Osteoblast (primary cell): ENCODE results near the gene TRPM1. TPM values are rescaled to one million over a fixed set of nuclear protein-coding genes. Genes with fewer than 3 reads are reported as not detected.

ENCODE experiments used
- DNase-seq: peaks from one replicate; pipeline ENCODE4 v3.0.0; 2011; ENCODE audit warnings: low spot score, mixed read lengths; ENCODE audit not compliant: insufficient read length; ENCODE audit errors: missing footprints
- H2AFZ ChIP-seq: 2 replicates; pipeline ENCODE4 v1.6.0; 2011; ENCODE audit warnings: mild to moderate bottlenecking, low read length
- H3K27ac ChIP-seq: 2 replicates; pipeline ENCODE4 v1.5.1; 2011; ENCODE audit warnings: mild to moderate bottlenecking, low read depth, low read length, moderate library complexity
- H3K27me3 ChIP-seq: 2 replicates; pipeline ENCODE4 v1.6.0; 2012; ENCODE audit warnings: mild to moderate bottlenecking, control low read depth, inconsistent platforms, low read length, moderate library complexity; ENCODE audit not compliant: insufficient read depth
- H3K36me3 ChIP-seq: 2 replicates; pipeline ENCODE4 v1.5.1; 2011; ENCODE audit warnings: mild to moderate bottlenecking, low read length, control low read depth, moderate library complexity; ENCODE audit not compliant: insufficient read depth
- H3K4me1 ChIP-seq: 2 replicates; pipeline ENCODE4 v1.5.1; 2011; ENCODE audit warnings: mild to moderate bottlenecking, low read length, control low read depth, moderate library complexity; ENCODE audit not compliant: insufficient read depth
- H3K4me2 ChIP-seq: 2 replicates; pipeline ENCODE4 v1.6.0; 2011; ENCODE audit warnings: mild to moderate bottlenecking, low read length; ENCODE audit not compliant: insufficient read depth
- H3K4me3 ChIP-seq: fragments of 200-600 bp; sonication (generic); 3 replicates; pipeline ENCODE4 v1.5.1; 2012; ENCODE audit warnings: mild to moderate bottlenecking, low read length, inconsistent platforms; ENCODE audit not compliant: insufficient read depth
- H3K79me2 ChIP-seq: 2 replicates; pipeline ENCODE4 v1.6.0; 2012; ENCODE audit warnings: mild to moderate bottlenecking, low read length, control low read depth, inconsistent platforms; ENCODE audit not compliant: insufficient read depth
- H3K9me3 ChIP-seq: 2 replicates; pipeline ENCODE4 v1.5.1; 2011; ENCODE audit warnings: low read depth, low read length, control low read depth
- H4K20me1 ChIP-seq: 2 replicates; pipeline ENCODE4 v1.6.0; 2012; ENCODE audit warnings: mild to moderate bottlenecking, low read length, control low read depth; ENCODE audit not compliant: insufficient read depth
- CTCF ChIP-seq: IDR thresholded peaks from 2 replicates; pipeline ENCODE4 v1.5.1; 2011; ENCODE audit warnings: mild to moderate bottlenecking, low read depth, low read length, moderate library complexity; ENCODE audit errors: extremely low read depth
- total RNA-seq: library from RNA; depleted of rRNA; stranded (reverse); fragments of >200 nt; gene quantifications from 2 replicates; pipeline ENCODE4 v1.2.3, GENCODE V29; 2012

TRPM1 gene
- total RNA-seq, 1 donor, result under 0.01 TPM

- H2AFZ ChIP-seq, result no peak overlapping the region
- no peak overlapping the region for H3K27ac ChIP-seq
- no peaks in the 10 kb centered on the region for H3K79me2 ChIP-seq
- H3K4me3 ChIP-seq, result no peak overlapping the region
- DNase-seq, result no peak
- H3K4me1 ChIP-seq, result no peaks in the 10 kb centered on the region
- H3K36me3 ChIP-seq, result no peaks in the 10 kb centered on the region
- H3K4me2 ChIP-seq, result no peak overlapping the region
- H3K27me3 ChIP-seq, result peaks cover 3% of the 10 kb centered on the region
- no peak for TF ChIP-seq CTCF
- H3K9me3 ChIP-seq, result peaks cover 2% of the 10 kb centered on the region
- H4K20me1 ChIP-seq, result no peaks in the 10 kb centered on the region
Observed at GRCh38 chr15:31010036-31010435, 91.5 kb downstream of the TRPM1 start.

- no peaks in the 10 kb centered on the region for H4K20me1 ChIP-seq
- peaks cover 10% of the 10 kb centered on the region for H3K27me3 ChIP-seq
- no peak overlapping the region for H3K4me3 ChIP-seq
- no peak overlapping the region for H3K27ac ChIP-seq
- no peak for DNase-seq
- no peaks in the 10 kb centered on the region for H3K4me1 ChIP-seq
- no peaks in the 10 kb centered on the region for H3K79me2 ChIP-seq
- no peak for TF ChIP-seq CTCF
- H2AFZ ChIP-seq, result no peak overlapping the region
- no peaks in the 10 kb centered on the region for H3K36me3 ChIP-seq
- no peaks in the 10 kb centered on the region for H3K9me3 ChIP-seq
- H3K4me2 ChIP-seq, result no peak overlapping the region
Observed at GRCh38 chr15:31005660-31006059, 95.9 kb downstream of the TRPM1 start.

GRCh38 chr15:31004220-31004733 lies 97.2 kb downstream of the TRPM1 start:
- H3K4me3 ChIP-seq, result no peak overlapping the region
- no peaks in the 10 kb centered on the region for H3K4me1 ChIP-seq
- no peaks in the 10 kb centered on the region for H4K20me1 ChIP-seq
- no peak overlapping the region for H3K4me2 ChIP-seq
- peaks cover 10% of the 10 kb centered on the region for H3K27me3 ChIP-seq
- TF ChIP-seq CTCF, result no peak
- no peaks in the 10 kb centered on the region for H3K36me3 ChIP-seq
- H2AFZ ChIP-seq, result no peak overlapping the region
- no peak for DNase-seq
- no peak overlapping the region for H3K27ac ChIP-seq
- no peaks in the 10 kb centered on the region for H3K9me3 ChIP-seq
- H3K79me2 ChIP-seq, result no peaks in the 10 kb centered on the region

GRCh38 chr15:31001702-31002101 lies 99.8 kb downstream of the TRPM1 start:
- no peak overlapping the region for H3K4me2 ChIP-seq
- no peak for TF ChIP-seq CTCF

More at GRCh38 chr15:31001702-31002101, 99.8 kb downstream of the TRPM1 start:
- H3K9me3 ChIP-seq, result no peaks in the 10 kb centered on the region
- no peaks in the 10 kb centered on the region for H3K36me3 ChIP-seq
- peaks cover 10% of the 10 kb centered on the region for H3K27me3 ChIP-seq
- H3K4me3 ChIP-seq, result no peak overlapping the region
- H3K4me1 ChIP-seq, result no peaks in the 10 kb centered on the region
- no peak overlapping the region for H2AFZ ChIP-seq
- no peak overlapping the region for H3K27ac ChIP-seq
- no peaks in the 10 kb centered on the region for H3K79me2 ChIP-seq
- DNase-seq, result no peak
- H4K20me1 ChIP-seq, result no peaks in the 10 kb centered on the region
